ENCODE measurements around the gene PTGER1.
A peak's percentile ranks its signal among the peaks of the same experiment; 100 is the strongest.

The PTGER1 gene

GRCh38 chr19:14478113-14478545, 3.0 kb upstream of the PTGER1 start:
- H3K36me3 ChIP-seq (replicated peaks in 1 of 2; ENCODE audit: control insufficient read depth in 2 of 2, insufficient read depth in 2 of 2, low read length in 2 of 2): peaks cover 19 to 45% of the 10 kb centered on the region in 2 donors
- no peak overlapping the region for H2BK15ac ChIP-seq (ENCODE audit: low read length)
- peak overlapping the region; percentile 67 for H3K23ac ChIP-seq (ENCODE audit: low read depth, low read length, poor library complexity)
- H3K4me1 ChIP-seq (ENCODE audit: control insufficient read depth in 2 of 2, insufficient read depth in 1 of 2, low read depth in 1 of 2, low read length in 2 of 2): peaks cover 0 to 16% of the 10 kb centered on the region in 2 donors
- no peak overlapping the region for H2BK120ac ChIP-seq (ENCODE audit: low read depth, low read length)
- H3K27me3 ChIP-seq (ENCODE audit: control insufficient read depth in 3 of 3, insufficient read depth in 3 of 3, low read depth in 1 of 3, low read length in 3 of 3): peaks cover 0 to 3% (median 0%) of the 10 kb centered on the region in 3 experiments
- no peaks in the 10 kb centered on the region for H3K9me3 ChIP-seq (replicated peaks in 1 of 2; ENCODE audit: control insufficient read depth in 2 of 2, insufficient read depth in 1 of 2, low read depth in 1 of 2, low read length in 2 of 2)
- H3K79me1 ChIP-seq (ENCODE audit: low read depth, low read length): peaks cover 5% of the 10 kb centered on the region
- H3K4me3 ChIP-seq (ENCODE audit: low read length in 2 of 2): no peak overlapping the region
- no CpG with 5 or more reads among the region's 24 CpGs for WGBS, 2 donors (ENCODE audit: extremely low coverage in 2 of 2, insufficient read length in 2 of 2, insufficient replicate concordance in 1 of 2)
- no peak overlapping the region for H3K9ac ChIP-seq (ENCODE audit: low read depth, low read length, poor library complexity)
- no peak overlapping the region for H3K14ac ChIP-seq (ENCODE audit: low read length)
- H2AFZ ChIP-seq (ENCODE audit: low read length): no peak overlapping the region
- no peak overlapping the region for H3K4ac ChIP-seq (ENCODE audit: low read length)
- H4K91ac ChIP-seq (ENCODE audit: low read depth, low read length, poor library complexity): no peak overlapping the region
- H2BK5ac ChIP-seq (ENCODE audit: low read length): peak overlapping the region; percentile 35
- DNase-seq (ENCODE audit: low spot score): no peak
- no peak overlapping the region for H3K18ac ChIP-seq (ENCODE audit: low read length)
- no peak overlapping the region for H4K8ac ChIP-seq (ENCODE audit: low read depth, low read length)
- H3K4me2 ChIP-seq (ENCODE audit: insufficient read depth, low read length, poor library complexity, severe bottlenecking): no peak overlapping the region
- no peak overlapping the region for H3K27ac ChIP-seq (replicated peaks; ENCODE audit: low read length)
- H2BK12ac ChIP-seq (ENCODE audit: low read length): no peak overlapping the region
- no peak overlapping the region for H2AK5ac ChIP-seq (ENCODE audit: low read depth, low read length)

- WGBS, 2 donors (ENCODE audit: extremely low coverage in 2 of 2, insufficient read length in 2 of 2, insufficient replicate concordance in 1 of 2): no CpG with 5 or more reads among the region's 10 CpGs
- Histone ChIP-seq H3K27me3 (ENCODE audit: control insufficient read depth in 3 of 3, insufficient read depth in 3 of 3, low read depth in 1 of 3, low read length in 3 of 3) (peaks cover 0 to 3% (median 0%) of the 10 kb centered on the region in 3 experiments), H3K9me3 (replicated peaks in 1 of 2; ENCODE audit: control insufficient read depth in 2 of 2, insufficient read depth in 1 of 2, low read depth in 1 of 2, low read length in 2 of 2) (no peaks in the 10 kb centered on the region), H3K79me1 (ENCODE audit: low read depth, low read length) (peaks cover 5% of the 10 kb centered on the region), H3K9ac (ENCODE audit: low read depth, low read length, poor library complexity) (no peak overlapping the region), H3K14ac (ENCODE audit: low read length) (no peak overlapping the region), H3K4me1 (ENCODE audit: control insufficient read depth in 2 of 2, insufficient read depth in 1 of 2, low read depth in 1 of 2, low read length in 2 of 2) (peaks cover 0 to 20% of the 10 kb centered on the region in 2 donors), H2AK5ac (ENCODE audit: low read depth, low read length) (no peak overlapping the region), H3K27ac (replicated peaks; ENCODE audit: low read length) (no peak overlapping the region), H3K23ac (ENCODE audit: low read depth, low read length, poor library complexity) (no peak overlapping the region), H3K36me3 (replicated peaks in 1 of 2; ENCODE audit: control insufficient read depth in 2 of 2, insufficient read depth in 2 of 2, low read length in 2 of 2) (peaks cover 19 to 44% of the 10 kb centered on the region in 2 donors), H3K18ac (ENCODE audit: low read length) (no peak overlapping the region), H4K8ac (ENCODE audit: low read depth, low read length) (no peak overlapping the region), H2AFZ (ENCODE audit: low read length) (no peak overlapping the region), H2BK120ac (ENCODE audit: low read depth, low read length) (no peak overlapping the region), H3K4ac (ENCODE audit: low read length) (no peak overlapping the region), H3K4me3 (ENCODE audit: low read length in 2 of 2) (no peak overlapping the region), H2BK12ac (ENCODE audit: low read length) (no peak overlapping the region), H3K4me2 (ENCODE audit: insufficient read depth, low read length, poor library complexity, severe bottlenecking) (no peak overlapping the region), H4K91ac (ENCODE audit: low read depth, low read length, poor library complexity) (no peak overlapping the region), H2BK15ac (ENCODE audit: low read length) (no peak overlapping the region), H2BK5ac (ENCODE audit: low read length) (peak overlapping the region; percentile 35)
- DNase-seq (ENCODE audit: low spot score): no peak
These were observed 2.4 kb upstream of the PTGER1 start for GRCh38 chr19:14477418-14478112.

- no CpG with 5 or more reads among the region's 26 CpGs for WGBS, 2 donors (ENCODE audit: extremely low coverage in 2 of 2, insufficient read length in 2 of 2, insufficient replicate concordance in 1 of 2)
- Histone ChIP-seq H3K14ac (ENCODE audit: low read length) (no peak overlapping the region), H2BK15ac (ENCODE audit: low read length) (no peak overlapping the region), H3K79me1 (ENCODE audit: low read depth, low read length) (peaks cover 3% of the 10 kb centered on the region), H2BK120ac (ENCODE audit: low read depth, low read length) (no peak overlapping the region), H2AFZ (ENCODE audit: low read length) (no peak overlapping the region), H3K4me3 (ENCODE audit: low read length in 2 of 2) (no peak overlapping the region), H3K27ac (replicated peaks; ENCODE audit: low read length) (no peak overlapping the region), H3K23ac (ENCODE audit: low read depth, low read length, poor library complexity) (peak overlapping the region; percentile 17), H2AK5ac (ENCODE audit: low read depth, low read length) (peak overlapping the region; percentile 91), H3K36me3 (replicated peaks in 1 of 2; ENCODE audit: control insufficient read depth in 2 of 2, insufficient read depth in 2 of 2, low read length in 2 of 2) (peaks cover 14 to 37% of the 10 kb centered on the region in 2 donors), H3K18ac (ENCODE audit: low read length) (no peak overlapping the region), H3K4me1 (ENCODE audit: control insufficient read depth in 2 of 2, insufficient read depth in 1 of 2, low read depth in 1 of 2, low read length in 2 of 2) (peaks cover 2 to 23% of the 10 kb centered on the region in 2 donors), H3K4me2 (ENCODE audit: insufficient read depth, low read length, poor library complexity, severe bottlenecking) (no peak overlapping the region), H2BK12ac (ENCODE audit: low read length) (no peak overlapping the region), H3K9ac (ENCODE audit: low read depth, low read length, poor library complexity) (no peak overlapping the region), H4K8ac (ENCODE audit: low read depth, low read length) (no peak overlapping the region), H3K27me3 (ENCODE audit: control insufficient read depth in 3 of 3, insufficient read depth in 3 of 3, low read depth in 1 of 3, low read length in 3 of 3) (peaks cover 0 to 6% (median 0%) of the 10 kb centered on the region in 3 experiments), H2BK5ac (ENCODE audit: low read length) (no peak overlapping the region), H4K91ac (ENCODE audit: low read depth, low read length, poor library complexity) (no peak overlapping the region), H3K9me3 (replicated peaks in 1 of 2; ENCODE audit: control insufficient read depth in 2 of 2, insufficient read depth in 1 of 2, low read depth in 1 of 2, low read length in 2 of 2) (no peaks in the 10 kb centered on the region), H3K4ac (ENCODE audit: low read length) (no peak overlapping the region)
- no peak for DNase-seq (ENCODE audit: low spot score)
These were observed 1.7 kb upstream of the PTGER1 start for GRCh38 chr19:14476673-14477401.

GRCh38 chr19:14476327-14476672, 1.1 kb upstream of the PTGER1 start:
- WGBS, 2 donors (ENCODE audit: extremely low coverage in 2 of 2, insufficient read length in 2 of 2, insufficient replicate concordance in 1 of 2): no CpG with 5 or more reads among the region's 7 CpGs
- Histone ChIP-seq H3K4me2 (ENCODE audit: insufficient read depth, low read length, poor library complexity, severe bottlenecking) (no peak overlapping the region), H4K91ac (ENCODE audit: low read depth, low read length, poor library complexity) (no peak overlapping the region), H3K23ac (ENCODE audit: low read depth, low read length, poor library complexity) (peak overlapping the region; percentile 17), H3K9me3 (replicated peaks in 1 of 2; ENCODE audit: control insufficient read depth in 2 of 2, insufficient read depth in 1 of 2, low read depth in 1 of 2, low read length in 2 of 2) (no peaks in the 10 kb centered on the region), H4K8ac (ENCODE audit: low read depth, low read length) (no peak overlapping the region), H2BK12ac (ENCODE audit: low read length) (no peak overlapping the region), H3K27me3 (ENCODE audit: control insufficient read depth in 3 of 3, insufficient read depth in 3 of 3, low read depth in 1 of 3, low read length in 3 of 3) (peaks cover 0 to 6% (median 0%) of the 10 kb centered on the region in 3 experiments), H2BK120ac (ENCODE audit: low read depth, low read length) (no peak overlapping the region), H3K4ac (ENCODE audit: low read length) (no peak overlapping the region), H3K4me1 (ENCODE audit: control insufficient read depth in 2 of 2, insufficient read depth in 1 of 2, low read depth in 1 of 2, low read length in 2 of 2) (peaks cover 2 to 23% of the 10 kb centered on the region in 2 donors), H2AFZ (ENCODE audit: low read length) (no peak overlapping the region), H2BK15ac (ENCODE audit: low read length) (no peak overlapping the region), H3K18ac (ENCODE audit: low read length) (no peak overlapping the region), H3K79me1 (ENCODE audit: low read depth, low read length) (peaks cover 2% of the 10 kb centered on the region), H3K36me3 (replicated peaks in 1 of 2; ENCODE audit: control insufficient read depth in 2 of 2, insufficient read depth in 2 of 2, low read length in 2 of 2) (peaks cover 14 to 34% of the 10 kb centered on the region in 2 donors), H2AK5ac (ENCODE audit: low read depth, low read length) (peak overlapping the region; percentile 91), H3K9ac (ENCODE audit: low read depth, low read length, poor library complexity) (no peak overlapping the region), H2BK5ac (ENCODE audit: low read length) (no peak overlapping the region), H3K14ac (ENCODE audit: low read length) (no peak overlapping the region), H3K4me3 (ENCODE audit: low read length in 2 of 2) (no peak overlapping the region), H3K27ac (replicated peaks; ENCODE audit: low read length) (no peak overlapping the region)
- DNase-seq (ENCODE audit: low spot score): no peak
